Keratinocyte (primary cell): Measurements from ENCODE around the gene MYO1H.

ENCODE experiments used
- EZH2 ChIP-seq: IDR thresholded peaks from one replicate; pipeline ENCODE4 v1.6.1; 2012; ENCODE audit warnings: inconsistent platforms, mild to moderate bottlenecking, low read length, moderate library complexity
- TF ChIP-seq, protein P1 (sequence below), 3 experiments: IDR thresholded peaks in 1 of 3; conservative IDR thresholded peaks in 1 of 3; optimal IDR thresholded peaks in 1 of 3; 2 replicates in 2 of 3; 3 replicates in 1 of 3; pipeline versions ENCODE3 to v1.5.1; 2011; ENCODE audit warnings: low read length in 3 of 3, mild to moderate bottlenecking in 3 of 3, moderate library complexity in 2 of 3, control low read depth in 1 of 3, inconsistent platforms in 1 of 3; ENCODE audit not compliant: insufficient read depth in 2 of 3; ENCODE audit errors: extremely low read depth in 1 of 3

DNA sequence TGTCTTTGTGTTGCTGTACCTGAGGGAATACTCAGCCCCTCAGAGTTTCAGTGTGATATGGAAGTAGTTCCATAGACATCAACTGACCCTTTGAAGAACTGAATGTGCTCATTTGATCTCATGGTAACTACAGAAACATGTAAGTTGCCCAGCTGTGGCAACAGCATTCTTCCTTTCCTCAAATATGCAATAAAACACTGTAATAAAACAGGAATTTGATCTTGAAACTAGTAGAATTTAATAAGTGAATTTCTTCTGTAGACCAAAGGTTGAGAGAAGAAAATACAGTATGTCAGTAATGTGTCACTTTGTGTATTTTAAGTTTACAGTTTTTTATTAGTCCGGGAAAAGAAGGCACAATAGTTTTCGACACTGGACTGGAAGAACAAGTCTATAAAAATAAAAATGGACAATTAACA is 97.5 kb downstream of the MYO1H start:
- TF ChIP-seq, protein P1, sequence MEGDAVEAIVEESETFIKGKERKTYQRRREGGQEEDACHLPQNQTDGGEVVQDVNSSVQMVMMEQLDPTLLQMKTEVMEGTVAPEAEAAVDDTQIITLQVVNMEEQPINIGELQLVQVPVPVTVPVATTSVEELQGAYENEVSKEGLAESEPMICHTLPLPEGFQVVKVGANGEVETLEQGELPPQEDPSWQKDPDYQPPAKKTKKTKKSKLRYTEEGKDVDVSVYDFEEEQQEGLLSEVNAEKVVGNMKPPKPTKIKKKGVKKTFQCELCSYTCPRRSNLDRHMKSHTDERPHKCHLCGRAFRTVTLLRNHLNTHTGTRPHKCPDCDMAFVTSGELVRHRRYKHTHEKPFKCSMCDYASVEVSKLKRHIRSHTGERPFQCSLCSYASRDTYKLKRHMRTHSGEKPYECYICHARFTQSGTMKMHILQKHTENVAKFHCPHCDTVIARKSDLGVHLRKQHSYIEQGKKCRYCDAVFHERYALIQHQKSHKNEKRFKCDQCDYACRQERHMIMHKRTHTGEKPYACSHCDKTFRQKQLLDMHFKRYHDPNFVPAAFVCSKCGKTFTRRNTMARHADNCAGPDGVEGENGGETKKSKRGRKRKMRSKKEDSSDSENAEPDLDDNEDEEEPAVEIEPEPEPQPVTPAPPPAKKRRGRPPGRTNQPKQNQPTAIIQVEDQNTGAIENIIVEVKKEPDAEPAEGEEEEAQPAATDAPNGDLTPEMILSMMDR (optimal IDR thresholded peaks at IDR 0.05 in 1 of 3, IDR thresholded peaks at IDR 0.05 in 1 of 3, conservative IDR thresholded peaks at IDR 0.05 in 1 of 3; ENCODE audit: extremely low read depth in 1 of 3, insufficient read depth in 2 of 3, low read length in 3 of 3), result no peak
- TF ChIP-seq EZH2, result no peak
